Measurements from ENCODE around the gene SDK1.

Gene SDK1

GRCh38 chr7:4058158-4058557 lies 757.1 kb downstream of the SDK1 start:
- no peak overlapping the region for H3K4me3 ChIP-seq (ENCODE audit: low read depth, low read length)
- no peak for TF ChIP-seq CTCF (conservative IDR thresholded peaks at IDR 0.05; ENCODE audit: low read depth, low read length)
- peak; percentile 5 for DNase-seq (ENCODE audit: low read depth)

DNA sequence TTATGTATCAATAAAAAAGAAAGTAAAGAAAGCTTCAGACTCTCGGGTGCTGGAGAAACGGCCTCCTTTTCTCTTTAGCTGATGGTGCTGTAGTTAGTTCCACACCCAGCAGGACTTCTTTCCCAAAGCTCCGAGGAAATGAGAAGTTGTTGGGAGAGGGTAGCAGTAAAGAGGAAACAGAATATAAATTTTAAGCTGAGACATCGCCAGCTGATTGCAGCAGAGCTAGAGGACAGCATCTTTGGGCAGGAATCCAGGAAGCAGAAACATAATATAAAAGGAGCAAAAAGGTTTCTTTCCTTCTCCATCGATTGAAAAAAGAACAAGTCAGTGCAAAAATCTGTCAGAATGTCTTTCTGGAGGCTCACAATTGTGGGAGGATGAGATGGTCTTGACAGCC lies 764.1 kb downstream of the SDK1 start:
- DNase-seq (ENCODE audit: low read depth) = no peak
- no peak overlapping the region for H3K4me3 ChIP-seq (ENCODE audit: low read depth, low read length)
- no peak for TF ChIP-seq CTCF (conservative IDR thresholded peaks at IDR 0.05; ENCODE audit: low read depth, low read length)

DNA sequence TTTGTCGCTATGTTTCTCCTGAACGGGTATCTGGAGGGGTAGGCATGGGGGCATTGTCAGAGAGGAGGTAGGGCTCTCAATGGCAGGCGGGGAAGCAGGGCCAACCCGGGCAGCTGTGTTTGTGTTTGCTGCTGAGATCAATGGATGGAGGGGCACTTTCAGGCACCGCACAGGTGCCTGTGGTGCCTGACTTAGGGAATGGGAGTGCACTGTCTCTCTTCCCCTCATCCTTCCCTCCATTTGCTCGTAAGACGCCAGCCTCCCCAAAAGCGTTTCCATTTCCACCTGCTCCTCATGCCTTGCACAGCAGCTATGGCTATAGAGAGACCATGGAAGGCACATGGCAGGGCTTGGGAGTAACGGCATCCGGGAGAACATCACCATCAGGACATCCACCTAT lies 765.2 kb downstream of the SDK1 start:
- no peak overlapping the region for H3K4me3 ChIP-seq (ENCODE audit: low read depth, low read length)
- TF ChIP-seq CTCF (conservative IDR thresholded peaks at IDR 0.05; ENCODE audit: low read depth, low read length) = no peak
- no peak for DNase-seq (ENCODE audit: low read depth)

- no peak for TF ChIP-seq CTCF (conservative IDR thresholded peaks at IDR 0.05; ENCODE audit: low read depth, low read length)
- no peak for DNase-seq (ENCODE audit: low read depth)
- no peak overlapping the region for H3K4me3 ChIP-seq (ENCODE audit: low read depth, low read length)
Measured at GRCh38 chr7:4066626-4067475, 765.8 kb downstream of the SDK1 start.

DNA sequence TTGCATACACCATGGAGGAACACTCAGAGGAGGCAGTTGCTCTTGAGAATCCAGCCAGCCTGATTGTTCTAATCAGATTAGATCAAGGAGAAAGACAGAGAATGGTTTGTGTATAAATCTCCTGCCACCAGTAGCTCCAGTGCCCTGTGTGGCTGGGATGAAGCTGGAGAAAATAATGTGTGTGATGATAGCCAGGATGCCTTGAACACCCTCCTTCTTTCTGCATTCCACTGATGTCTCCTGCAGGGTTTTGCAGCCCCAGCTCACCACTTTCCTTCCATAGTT lies 766.4 kb downstream of the SDK1 start:
- H3K4me3 ChIP-seq (ENCODE audit: low read depth, low read length) = no peak overlapping the region
- no peak for TF ChIP-seq CTCF (conservative IDR thresholded peaks at IDR 0.05; ENCODE audit: low read depth, low read length)
- DNase-seq (ENCODE audit: low read depth) = no peak

DNA sequence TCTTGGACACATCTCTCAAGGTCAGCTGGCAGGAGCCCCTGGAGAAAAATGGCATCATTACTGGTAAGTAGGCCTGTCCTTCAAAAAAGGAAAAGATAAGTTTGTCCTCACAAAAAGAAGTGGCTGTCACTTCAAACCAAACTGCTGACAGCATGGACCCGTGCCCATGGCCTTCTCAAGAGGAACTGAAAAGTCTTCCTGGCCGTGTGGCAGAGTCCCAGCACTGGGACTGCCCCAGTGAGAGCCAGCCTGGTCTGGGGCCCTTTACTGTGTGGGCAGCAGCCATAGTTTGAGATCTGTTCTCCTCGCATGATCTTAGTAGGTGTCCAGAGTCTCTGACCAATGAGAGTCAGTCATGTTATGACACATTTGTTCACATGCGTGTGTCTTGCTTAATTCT lies 766.8 kb downstream of the SDK1 start:
- no peak for TF ChIP-seq CTCF (conservative IDR thresholded peaks at IDR 0.05; ENCODE audit: low read depth, low read length)
- no peak overlapping the region for H3K4me3 ChIP-seq (ENCODE audit: low read depth, low read length)
- DNase-seq (ENCODE audit: low read depth) = no peak

DNA sequence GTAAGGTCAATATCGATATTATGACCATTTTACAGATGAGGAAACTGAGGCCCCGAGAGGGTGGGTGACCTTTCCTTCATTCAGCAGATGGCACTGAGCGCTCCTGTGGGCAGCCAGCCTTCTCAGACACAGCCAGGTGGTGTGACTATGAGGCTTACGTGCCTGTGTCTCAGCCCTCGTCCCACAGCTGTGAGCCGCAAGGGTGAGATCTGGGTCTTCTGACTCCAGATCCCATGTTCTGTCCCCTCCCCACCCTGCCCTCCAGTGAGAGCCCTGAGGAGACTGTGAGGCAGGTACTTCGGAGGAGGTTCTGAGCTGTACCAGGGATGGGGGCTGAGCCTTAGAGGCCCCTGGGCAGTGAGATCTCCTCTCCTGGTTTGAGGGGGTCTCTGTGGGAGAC lies 767.2 kb downstream of the SDK1 start:
- no peak overlapping the region for H3K4me3 ChIP-seq (ENCODE audit: low read depth, low read length)
- no peak for DNase-seq (ENCODE audit: low read depth)
- TF ChIP-seq CTCF (conservative IDR thresholded peaks at IDR 0.05; ENCODE audit: low read depth, low read length) = no peak

All from choroid plexus epithelial cell (primary cell).